Subcutaneous adipose tissue (tissue), 4 donors: Measurements from ENCODE around the gene GDF11. TPM values are rescaled to one million over a fixed set of nuclear protein-coding genes. Genes with fewer than 3 reads are reported as not detected.

Source experiments
- total RNA-seq, 4 donors: library from RNA; depleted of rRNA; stranded (reverse); fragments of >200 nt; gene quantifications; one replicate each; pipeline ENCODE4 v1.1.0, GENCODE V29; 2016
- TF ChIP-seq, protein P1 (sequence below): fragments of 450-650 bp; IDR thresholded peaks from one replicate; pipeline ENCODE4 v1.5.1; 2016; ENCODE audit warnings: low read depth, mild to moderate bottlenecking, control low read depth, antibody characterized with exemption, moderate library complexity

GDF11 gene
- total RNA-seq, 4 donors from 2014 or later, result 0.82 to 1.8 (median 1.2) TPM

DNA sequence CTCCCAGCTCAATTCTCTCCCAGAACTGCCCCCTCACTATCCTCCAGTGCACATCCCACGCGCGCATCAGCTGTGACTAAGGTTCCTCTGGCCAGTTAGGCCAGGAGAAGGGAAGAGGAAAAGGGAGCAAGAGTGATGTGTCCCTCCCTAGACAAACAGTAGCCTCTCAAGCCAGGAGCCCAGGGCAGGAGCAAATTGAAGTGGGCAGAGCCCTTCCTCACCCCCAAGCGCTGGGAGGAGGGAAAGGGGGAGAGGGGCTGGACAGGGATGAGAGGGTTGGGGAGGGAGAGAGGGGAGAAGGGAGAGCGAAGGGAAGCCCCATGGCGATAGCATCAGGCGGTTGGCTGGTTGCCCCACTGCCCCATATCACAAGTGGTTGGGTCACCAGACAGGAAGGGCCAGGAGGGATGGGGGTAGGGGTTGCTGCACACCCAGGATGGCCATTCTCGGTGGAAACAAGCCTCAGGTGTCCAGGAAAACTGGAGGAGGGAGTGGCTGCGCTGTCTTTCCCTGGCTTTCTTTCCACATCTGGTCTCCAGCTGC, 15.2 kb upstream of the GDF11 start:
- TF ChIP-seq, protein P1, sequence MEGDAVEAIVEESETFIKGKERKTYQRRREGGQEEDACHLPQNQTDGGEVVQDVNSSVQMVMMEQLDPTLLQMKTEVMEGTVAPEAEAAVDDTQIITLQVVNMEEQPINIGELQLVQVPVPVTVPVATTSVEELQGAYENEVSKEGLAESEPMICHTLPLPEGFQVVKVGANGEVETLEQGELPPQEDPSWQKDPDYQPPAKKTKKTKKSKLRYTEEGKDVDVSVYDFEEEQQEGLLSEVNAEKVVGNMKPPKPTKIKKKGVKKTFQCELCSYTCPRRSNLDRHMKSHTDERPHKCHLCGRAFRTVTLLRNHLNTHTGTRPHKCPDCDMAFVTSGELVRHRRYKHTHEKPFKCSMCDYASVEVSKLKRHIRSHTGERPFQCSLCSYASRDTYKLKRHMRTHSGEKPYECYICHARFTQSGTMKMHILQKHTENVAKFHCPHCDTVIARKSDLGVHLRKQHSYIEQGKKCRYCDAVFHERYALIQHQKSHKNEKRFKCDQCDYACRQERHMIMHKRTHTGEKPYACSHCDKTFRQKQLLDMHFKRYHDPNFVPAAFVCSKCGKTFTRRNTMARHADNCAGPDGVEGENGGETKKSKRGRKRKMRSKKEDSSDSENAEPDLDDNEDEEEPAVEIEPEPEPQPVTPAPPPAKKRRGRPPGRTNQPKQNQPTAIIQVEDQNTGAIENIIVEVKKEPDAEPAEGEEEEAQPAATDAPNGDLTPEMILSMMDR, result no peak

DNA sequence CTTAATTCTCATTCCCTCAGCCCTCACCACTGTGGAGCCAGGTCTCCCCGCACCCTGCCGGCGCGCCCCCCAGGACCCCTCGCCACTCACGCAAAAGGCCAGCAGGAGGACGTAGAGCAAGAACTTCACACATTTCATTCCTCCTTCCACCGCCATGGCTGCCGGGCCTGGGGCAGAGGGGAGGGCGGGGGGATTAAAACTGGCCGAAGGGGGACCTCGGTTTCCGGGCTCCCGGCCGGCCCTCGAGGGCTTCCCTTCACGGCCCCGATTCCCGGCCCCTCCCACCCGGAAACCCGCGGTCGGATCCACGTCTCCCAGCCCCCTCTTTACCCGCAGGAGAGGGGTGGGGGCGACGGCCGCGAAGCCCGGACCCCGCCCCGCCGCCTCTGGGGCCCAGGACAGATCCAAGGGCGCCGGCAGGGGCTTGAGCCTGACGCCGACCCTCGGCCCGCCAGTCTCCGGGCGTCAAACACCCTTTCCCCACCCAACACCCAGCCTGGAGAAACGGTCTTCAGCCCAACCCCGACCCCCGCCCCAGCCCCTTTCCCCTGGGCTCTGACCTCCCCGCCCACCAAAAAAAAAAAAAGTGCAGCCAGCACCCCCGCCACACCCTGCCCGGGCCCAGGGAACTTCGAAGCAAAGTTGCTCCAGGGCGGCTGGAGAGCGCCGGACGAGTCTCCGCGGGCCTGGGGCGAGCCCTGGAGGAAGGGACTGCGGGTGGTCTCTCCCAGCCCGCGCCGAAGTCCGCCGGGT, 14.6 kb upstream of the GDF11 start:
- TF ChIP-seq, protein P1, result no peak

DNA sequence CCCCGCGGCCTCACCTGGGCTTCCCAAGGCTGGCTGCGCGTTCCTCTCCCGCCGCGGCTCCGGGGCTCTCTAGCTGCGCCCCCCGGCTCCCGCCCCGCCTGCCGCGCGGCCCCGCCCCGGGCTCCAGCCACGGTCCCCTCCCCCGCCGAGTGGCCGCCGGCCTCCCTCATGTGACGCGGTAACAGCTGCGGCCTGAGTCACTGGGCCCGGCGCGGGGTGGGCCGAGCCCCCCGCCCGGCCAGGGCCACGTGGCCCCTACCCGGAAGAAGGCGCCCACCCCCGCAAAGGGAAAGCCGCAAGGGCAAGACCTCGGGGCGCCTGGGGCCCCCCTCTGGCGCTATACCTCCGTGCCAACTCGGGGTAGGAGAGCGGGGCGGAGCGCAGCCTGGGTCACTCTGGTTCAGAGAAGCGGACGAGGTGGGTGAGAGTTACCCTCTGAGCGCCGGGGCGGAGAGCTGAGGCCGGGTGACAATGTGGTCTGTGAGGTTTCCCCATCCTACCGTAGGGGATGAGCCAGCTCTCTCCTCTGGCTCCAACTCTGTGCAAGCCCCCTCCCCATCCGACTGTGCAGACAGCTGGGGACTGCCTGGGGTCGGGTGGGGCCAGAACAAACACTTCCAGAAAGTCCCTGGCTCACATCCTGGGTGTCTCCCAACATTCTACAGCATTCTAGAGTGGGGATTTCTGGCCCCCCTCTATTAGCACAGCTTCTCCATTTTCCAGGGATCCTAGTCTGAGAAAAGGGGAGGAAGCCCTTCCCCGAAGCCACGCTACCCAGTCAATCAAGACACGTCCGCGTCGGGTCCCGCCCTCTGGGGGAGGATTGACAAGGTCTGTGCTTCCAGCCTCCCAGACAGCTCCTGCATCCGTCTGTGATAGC, 13.7 kb upstream of the GDF11 start, which contains the start of gene CD63:
TSS of gene CD63 (minus strand) at position 71 of the 880 bp plus-strand sequence. CDS start 668 bp downstream, outside the sequence.
- TF ChIP-seq, protein P1, result no peak

DNA sequence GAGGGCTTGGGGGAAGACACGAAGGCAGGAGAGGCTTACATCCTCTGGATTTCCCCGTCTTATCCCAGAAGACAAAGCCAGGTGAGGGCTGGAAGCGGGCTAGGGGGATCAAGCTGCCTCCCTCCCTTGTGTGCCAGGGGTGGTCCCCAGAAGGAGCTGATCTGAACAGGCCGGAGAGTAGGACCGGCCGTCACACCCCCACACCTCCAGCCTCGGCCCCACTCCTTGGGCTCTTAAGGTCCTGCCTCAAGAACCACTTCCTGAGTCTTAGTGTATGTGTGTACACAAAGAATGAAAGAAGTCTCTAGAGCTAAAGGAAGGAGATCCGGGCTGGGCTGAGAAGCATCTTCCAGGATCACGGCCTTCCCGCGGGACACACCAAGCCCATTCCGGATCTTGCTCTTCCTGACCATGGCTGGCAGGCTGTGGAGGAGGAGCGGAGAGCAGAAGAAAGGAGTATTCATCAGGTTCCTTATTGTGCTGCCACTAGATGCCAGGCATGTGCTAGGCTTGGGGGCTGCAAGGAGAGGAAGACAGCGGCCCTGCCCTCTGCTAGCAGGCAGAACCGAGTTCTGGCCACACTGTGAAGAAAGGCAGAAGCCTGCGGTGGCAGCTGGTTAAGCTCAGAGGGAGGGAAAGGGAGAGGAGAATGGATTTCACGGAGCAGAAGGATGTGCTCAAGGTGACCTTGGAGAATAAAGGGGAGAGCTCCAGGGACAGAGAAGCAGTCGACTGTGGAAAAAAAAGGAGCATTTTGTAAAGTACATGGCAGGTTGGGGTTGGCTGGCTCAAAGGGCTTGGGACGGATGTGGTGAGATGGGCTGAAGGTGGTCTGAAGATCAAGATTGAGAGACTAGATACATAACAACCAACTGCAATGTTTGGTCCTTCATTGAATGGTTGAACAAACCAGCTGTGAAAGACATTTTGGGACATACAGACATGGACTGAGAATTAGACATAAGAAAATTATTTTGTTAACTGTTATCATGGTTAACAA, 12.8 kb upstream of the GDF11 start:
- TF ChIP-seq, protein P1, result no peak

DNA sequence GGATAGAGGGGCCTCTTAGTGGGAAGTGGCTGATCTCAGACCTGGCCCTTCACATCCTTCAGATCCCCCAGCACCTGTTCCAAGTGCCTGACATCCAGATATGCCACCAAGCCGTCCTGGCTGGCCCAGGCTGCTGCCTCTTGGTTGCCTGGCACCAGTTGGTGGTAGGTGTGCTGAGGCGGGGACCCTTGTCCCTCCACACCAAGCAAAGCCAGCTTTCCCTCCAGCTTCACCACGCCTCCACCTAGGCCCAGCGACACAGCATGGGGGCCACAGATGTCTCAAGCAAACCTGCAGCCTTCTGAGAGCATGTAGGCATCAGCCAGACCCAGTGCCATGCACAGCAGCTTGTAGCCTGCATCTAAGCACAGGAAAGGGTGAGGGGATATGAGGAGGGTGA, 10.6 kb upstream of the GDF11 start:
- TF ChIP-seq, protein P1, result no peak

DNA sequence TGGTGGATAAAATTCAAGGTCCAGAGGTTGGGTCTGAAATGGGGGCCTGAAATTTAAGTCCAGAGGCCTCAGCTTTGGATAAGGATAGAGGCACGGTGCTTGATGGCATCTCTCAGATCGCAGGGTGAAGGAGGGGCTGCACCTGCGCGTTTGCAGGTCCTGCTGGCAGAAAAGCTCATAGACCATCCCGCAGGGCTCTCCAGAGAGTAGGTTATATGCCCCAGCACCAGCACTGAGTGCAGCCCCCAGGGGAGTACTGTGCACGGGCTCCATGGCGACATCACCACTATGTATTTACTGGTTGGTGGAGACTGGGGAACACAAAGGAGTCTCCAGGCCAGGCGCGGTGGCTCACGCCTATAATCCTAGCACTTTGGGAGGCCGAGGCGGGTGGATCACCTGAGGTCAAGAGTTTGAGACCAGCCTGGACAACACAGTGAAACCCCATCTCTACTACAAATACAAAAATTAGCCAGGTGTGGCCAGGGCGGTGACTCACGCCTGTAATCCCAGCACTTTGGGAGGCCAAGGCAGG, 9.8 kb upstream of the GDF11 start:
- TF ChIP-seq, protein P1, result no peak
